ENCODE results near the gene KRTAP21-3.

The KRTAP21-3 gene

DNA sequence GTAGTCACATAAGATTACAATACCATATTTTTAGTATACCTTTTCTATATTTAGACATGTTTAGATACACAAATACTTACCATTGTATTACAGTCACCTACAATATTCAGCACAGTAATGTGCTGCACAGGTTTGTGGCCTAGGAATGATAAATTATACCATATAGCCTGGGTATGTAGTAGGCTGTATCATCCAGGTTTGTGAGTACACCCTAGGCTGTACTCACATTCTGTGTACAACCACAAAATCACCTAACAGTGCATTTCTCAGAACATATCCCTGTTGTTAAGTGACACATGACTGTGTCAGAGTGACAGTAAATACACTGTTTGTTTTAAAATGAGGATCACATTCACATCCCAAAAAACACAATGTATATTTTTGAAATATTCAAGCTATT lies 11.2 kb downstream of the KRTAP21-3 start:
- no peak overlapping the region for H2AFZ ChIP-seq (ENCODE audit: low read depth, low read length)
- H3K9me3 ChIP-seq (ENCODE audit: low read length) = no peaks in the 10 kb centered on the region
- H3K27me3 ChIP-seq (ENCODE audit: insufficient read depth, low read length) = no peaks in the 10 kb centered on the region
- H3K4me3 ChIP-seq (ENCODE audit: low read length) = no peak overlapping the region
- H3K36me3 ChIP-seq (ENCODE audit: insufficient read depth, low read length) = no peaks in the 10 kb centered on the region
- H3K4me1 ChIP-seq (ENCODE audit: insufficient read depth, low read length) = no peaks in the 10 kb centered on the region

- H3K27me3 ChIP-seq (ENCODE audit: insufficient read depth, low read length) = no peaks in the 10 kb centered on the region
- H3K4me1 ChIP-seq (ENCODE audit: insufficient read depth, low read length) = no peaks in the 10 kb centered on the region
- no peak overlapping the region for H3K4me3 ChIP-seq (ENCODE audit: low read length)
- H3K36me3 ChIP-seq (ENCODE audit: insufficient read depth, low read length) = no peaks in the 10 kb centered on the region
- no peaks in the 10 kb centered on the region for H3K9me3 ChIP-seq (ENCODE audit: low read length)
- H2AFZ ChIP-seq (ENCODE audit: low read depth, low read length) = no peak overlapping the region
Measured at GRCh38 chr21:30695956-30696355, 22.6 kb downstream of the KRTAP21-3 start.

DNA sequence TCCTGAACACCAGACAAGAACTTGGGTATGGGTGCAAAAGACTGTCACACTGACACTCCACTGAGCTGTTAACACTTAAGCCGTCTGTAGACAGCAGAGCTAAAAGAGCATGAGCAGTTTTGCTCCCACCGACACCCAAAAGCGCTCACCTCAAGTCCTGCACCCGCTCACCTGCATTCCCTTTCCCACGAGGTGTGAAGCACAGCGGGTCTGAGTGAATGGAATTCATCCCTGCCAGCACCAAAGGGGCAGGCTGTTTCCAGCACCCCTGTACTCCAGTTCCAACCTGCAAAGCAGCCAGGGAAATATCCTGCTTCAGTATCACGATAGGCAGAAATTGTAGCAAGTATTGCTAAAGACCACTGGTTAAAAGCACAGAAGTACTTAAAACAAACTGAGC lies 28.8 kb downstream of the KRTAP21-3 start:
- no peaks in the 10 kb centered on the region for H3K9me3 ChIP-seq (ENCODE audit: low read length)
- no peak overlapping the region for H2AFZ ChIP-seq (ENCODE audit: low read depth, low read length)
- H3K27me3 ChIP-seq (ENCODE audit: insufficient read depth, low read length) = no peaks in the 10 kb centered on the region
- no peaks in the 10 kb centered on the region for H3K36me3 ChIP-seq (ENCODE audit: insufficient read depth, low read length)
- H3K4me1 ChIP-seq (ENCODE audit: insufficient read depth, low read length) = no peaks in the 10 kb centered on the region
- H3K4me3 ChIP-seq (ENCODE audit: low read length) = no peak overlapping the region

GRCh38 chr21:30684506-30684905 lies 34.1 kb downstream of the KRTAP21-3 start:
- no peaks in the 10 kb centered on the region for H3K27me3 ChIP-seq (ENCODE audit: insufficient read depth, low read length)
- no peak overlapping the region for H3K4me3 ChIP-seq (ENCODE audit: low read length)
- no peaks in the 10 kb centered on the region for H3K36me3 ChIP-seq (ENCODE audit: insufficient read depth, low read length)
- H3K4me1 ChIP-seq (ENCODE audit: insufficient read depth, low read length) = no peaks in the 10 kb centered on the region
- no peak overlapping the region for H2AFZ ChIP-seq (ENCODE audit: low read depth, low read length)
- H3K9me3 ChIP-seq (ENCODE audit: low read length) = no peaks in the 10 kb centered on the region

DNA sequence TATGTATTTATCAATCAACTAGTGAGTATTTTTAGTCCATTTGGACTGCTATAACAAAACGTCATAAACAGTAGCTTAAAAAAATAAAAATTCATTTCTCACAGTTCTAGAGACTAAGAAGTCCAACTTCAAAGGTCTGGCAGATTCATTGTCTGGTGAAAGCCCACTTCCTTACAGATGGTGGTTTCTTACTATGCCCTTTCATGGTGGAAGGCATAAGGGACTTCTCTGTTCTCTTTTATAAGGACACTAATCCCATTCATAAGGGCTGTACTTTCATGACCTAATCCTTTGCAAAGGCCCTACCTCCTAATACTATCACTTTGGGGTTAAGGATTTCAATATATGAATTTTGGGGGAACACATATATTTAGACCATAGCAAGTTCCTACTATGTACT lies 38.0 kb downstream of the KRTAP21-3 start:
- H3K27me3 ChIP-seq (ENCODE audit: insufficient read depth, low read length) = no peaks in the 10 kb centered on the region
- H3K9me3 ChIP-seq (ENCODE audit: low read length) = no peaks in the 10 kb centered on the region
- H2AFZ ChIP-seq (ENCODE audit: low read depth, low read length) = no peak overlapping the region
- no peaks in the 10 kb centered on the region for H3K4me1 ChIP-seq (ENCODE audit: insufficient read depth, low read length)
- no peaks in the 10 kb centered on the region for H3K36me3 ChIP-seq (ENCODE audit: insufficient read depth, low read length)
- H3K4me3 ChIP-seq (ENCODE audit: low read length) = no peak overlapping the region

DNA sequence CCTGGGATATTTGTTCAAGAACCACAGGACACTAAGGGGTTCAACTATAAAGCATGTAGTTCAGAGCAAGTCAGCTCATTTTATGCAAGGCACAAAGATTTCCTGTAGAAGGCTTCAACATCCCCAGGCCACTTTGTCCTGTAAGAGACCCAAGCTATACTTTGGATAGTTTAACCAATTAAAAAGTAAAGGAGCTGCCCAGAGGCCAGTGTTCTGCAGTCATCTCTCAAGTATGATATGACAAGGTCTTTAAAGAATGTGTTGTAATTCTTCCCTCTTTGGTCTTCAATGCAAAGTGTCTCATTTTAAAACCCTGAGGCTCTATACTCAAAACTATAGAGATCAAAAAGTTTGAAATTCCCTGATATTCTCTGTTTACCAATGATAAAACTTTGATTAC lies 41.8 kb downstream of the KRTAP21-3 start:
- H3K9me3 ChIP-seq (ENCODE audit: low read length) = no peaks in the 10 kb centered on the region
- H3K4me1 ChIP-seq (ENCODE audit: insufficient read depth, low read length) = no peaks in the 10 kb centered on the region
- H3K4me3 ChIP-seq (ENCODE audit: low read length) = no peak overlapping the region
- no peaks in the 10 kb centered on the region for H3K27me3 ChIP-seq (ENCODE audit: insufficient read depth, low read length)
- no peaks in the 10 kb centered on the region for H3K36me3 ChIP-seq (ENCODE audit: insufficient read depth, low read length)
- H2AFZ ChIP-seq (ENCODE audit: low read depth, low read length) = no peak overlapping the region

DNA sequence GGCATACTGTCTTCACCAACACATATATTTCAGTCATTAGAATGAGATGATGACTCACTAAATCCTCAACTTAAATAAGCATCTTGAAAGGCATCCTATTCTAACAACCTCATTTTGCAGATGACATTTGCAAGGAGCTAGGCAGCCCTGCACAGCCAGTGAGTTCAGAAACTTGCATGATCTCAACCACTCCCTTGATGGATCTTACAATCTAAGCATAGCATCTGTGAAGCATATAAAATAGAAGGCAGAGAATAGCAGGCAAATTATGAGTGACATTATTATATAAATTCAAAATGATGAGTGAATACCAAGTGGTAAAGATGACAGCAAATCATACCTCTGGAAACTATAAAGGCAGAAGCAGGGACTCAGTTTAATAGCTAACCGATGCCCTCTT lies 44.3 kb downstream of the KRTAP21-3 start:
- no peak overlapping the region for H2AFZ ChIP-seq (ENCODE audit: low read depth, low read length)
- no peaks in the 10 kb centered on the region for H3K9me3 ChIP-seq (ENCODE audit: low read length)
- H3K4me3 ChIP-seq (ENCODE audit: low read length) = no peak overlapping the region
- no peaks in the 10 kb centered on the region for H3K4me1 ChIP-seq (ENCODE audit: insufficient read depth, low read length)
- no peaks in the 10 kb centered on the region for H3K36me3 ChIP-seq (ENCODE audit: insufficient read depth, low read length)
- no peaks in the 10 kb centered on the region for H3K27me3 ChIP-seq (ENCODE audit: insufficient read depth, low read length)

- H3K9me3 ChIP-seq (ENCODE audit: low read length) = no peaks in the 10 kb centered on the region
- no peak overlapping the region for H2AFZ ChIP-seq (ENCODE audit: low read depth, low read length)
- no peaks in the 10 kb centered on the region for H3K27me3 ChIP-seq (ENCODE audit: insufficient read depth, low read length)
- H3K4me1 ChIP-seq (ENCODE audit: insufficient read depth, low read length) = no peaks in the 10 kb centered on the region
- no peak overlapping the region for H3K4me3 ChIP-seq (ENCODE audit: low read length)
- H3K36me3 ChIP-seq (ENCODE audit: insufficient read depth, low read length) = no peaks in the 10 kb centered on the region
Measured at GRCh38 chr21:30672985-30673650, 45.5 kb downstream of the KRTAP21-3 start.

DNA sequence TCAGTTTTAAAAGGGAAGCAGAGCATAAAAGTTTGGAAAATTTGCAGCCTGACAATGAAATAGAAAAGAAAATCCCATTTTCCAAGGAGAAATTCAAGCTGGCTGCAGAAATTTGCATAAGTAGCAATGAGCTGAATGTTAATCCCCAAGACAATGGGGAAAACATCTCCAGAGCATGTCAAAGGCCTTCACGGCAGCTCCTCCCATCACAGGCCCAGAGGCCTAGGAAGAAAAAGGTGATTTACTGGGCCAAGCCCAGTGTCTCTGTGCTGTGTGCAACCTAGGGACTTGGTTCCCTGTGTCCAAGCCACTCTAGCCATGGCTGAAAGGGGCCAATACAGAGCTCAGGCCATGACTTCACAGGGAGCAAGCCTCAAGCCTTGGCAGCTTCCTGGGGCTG lies 49.8 kb downstream of the KRTAP21-3 start:
- Histone ChIP-seq H3K9me3 (ENCODE audit: low read length) (no peaks in the 10 kb centered on the region), H3K36me3 (ENCODE audit: insufficient read depth, low read length) (no peaks in the 10 kb centered on the region), H3K4me1 (ENCODE audit: insufficient read depth, low read length) (no peaks in the 10 kb centered on the region), H3K27me3 (ENCODE audit: insufficient read depth, low read length) (no peaks in the 10 kb centered on the region), H3K4me3 (ENCODE audit: low read length) (no peak overlapping the region), H2AFZ (ENCODE audit: low read depth, low read length) (no peak overlapping the region)
